ENCODE measurements around the gene ENPP1. TPM values are rescaled to one million over a fixed set of nuclear protein-coding genes. Genes with fewer than 3 reads are reported as not detected.

ENPP1 gene
- total and polyA plus RNA-seq, 2 donors (not counting 1 experiment from before 2014, with no cell fraction given): 0.13 to 0.42 TPM

GRCh38 chr6:131782764-131783163 is 25.1 kb upstream of the ENPP1 start:
- peaks cover 0 to 6% (median 0%) of the 10 kb centered on the region in 3 donors for H3K9me3 ChIP-seq (ENCODE audit: control extremely low read depth in 1 of 3, control insufficient read depth in 2 of 3, insufficient read depth in 1 of 3, low read length in 2 of 3)
- no peaks in the 10 kb centered on the region for H3K4me1 Mint-ChIP-seq
- no peak overlapping the region for H3K4me3 ChIP-seq (ENCODE audit: control extremely low read depth in 1 of 5, extremely low read depth in 1 of 5, insufficient read depth in 1 of 5, low read depth in 2 of 5, low read length in 4 of 5)
- peaks cover 4% of the 10 kb centered on the region for H3K9me3 Mint-ChIP-seq (ENCODE audit: insufficient read depth)
- no peak overlapping the region for H3K27ac Mint-ChIP-seq
- DNase-seq (no peak), ATAC-seq (ENCODE audit: low read depth) (no peak)
- 67% methylated on average over 1 of the region's 1 CpG for WGBS (ENCODE audit: insufficient coverage)
- TF ChIP-seq CTCF (IDR thresholded peaks at IDR 0.05) (no peak), EZH2 (IDR thresholded peaks at IDR 0.05; ENCODE audit: borderline replicate concordance, insufficient read depth, low read depth, low read length, poor library complexity, severe bottlenecking) (no peak)
- H3K4me3 Mint-ChIP-seq: no peak overlapping the region
- ChIA-PET POLR2A (no interaction called here), CTCF (interaction anchor here (0.6 to 1.9 kb wide), 2 partner anchors 20 to 127 kb away, joined by 3 to 12 read pairs; no protein-coding TSS in a partner anchor)
- no peak overlapping the region for H3K9ac ChIP-seq (ENCODE audit: low read length)
- peaks cover 10% of the 10 kb centered on the region for H3K27me3 Mint-ChIP-seq
- intact Hi-C loops (cut with micrococcal nuclease): no loop called here
- H3K27me3 ChIP-seq (replicated peaks in 1 of 4; ENCODE audit: control extremely low read depth in 1 of 4, control insufficient read depth in 3 of 4, insufficient read depth in 4 of 4, low read length in 3 of 4): no peaks in the 10 kb centered on the region
- no peaks in the 10 kb centered on the region for H3K79me2 ChIP-seq (ENCODE audit: control insufficient read depth, insufficient read depth, low read length)
- H2AFZ ChIP-seq (ENCODE audit: insufficient read depth, low read depth, low read length, poor library complexity, severe bottlenecking): no peak overlapping the region
- H3K27ac ChIP-seq (ENCODE audit: low read length in 2 of 2): no peak overlapping the region
- no peaks in the 10 kb centered on the region for H4K20me1 ChIP-seq (ENCODE audit: control insufficient read depth, insufficient read depth, low read length, poor library complexity, severe bottlenecking)
- no peak overlapping the region for H3K4me2 ChIP-seq (replicated peaks; ENCODE audit: low read depth, low read length, poor library complexity, severe bottlenecking)
- H3K4me1 ChIP-seq (ENCODE audit: control insufficient read depth in 2 of 2, insufficient read depth in 2 of 2, low read length in 2 of 2): no peaks in the 10 kb centered on the region
- no peaks in the 10 kb centered on the region for H3K36me3 ChIP-seq (replicated peaks in 1 of 2; ENCODE audit: control extremely low read depth in 1 of 2, control insufficient read depth in 1 of 2, extremely low read depth in 1 of 2, insufficient read depth in 2 of 2, low read length in 1 of 2)

- Histone ChIP-seq H3K79me2 (ENCODE audit: control insufficient read depth, insufficient read depth, low read length) (no peaks in the 10 kb centered on the region), H4K20me1 (ENCODE audit: control insufficient read depth, insufficient read depth, low read length, poor library complexity, severe bottlenecking) (no peaks in the 10 kb centered on the region), H3K4me1 (ENCODE audit: control insufficient read depth in 2 of 2, insufficient read depth in 2 of 2, low read length in 2 of 2) (no peaks in the 10 kb centered on the region), H3K36me3 (replicated peaks in 1 of 2; ENCODE audit: control extremely low read depth in 1 of 2, control insufficient read depth in 1 of 2, extremely low read depth in 1 of 2, insufficient read depth in 2 of 2, low read length in 1 of 2) (no peaks in the 10 kb centered on the region), H3K27me3 (replicated peaks in 1 of 4; ENCODE audit: control extremely low read depth in 1 of 4, control insufficient read depth in 3 of 4, insufficient read depth in 4 of 4, low read length in 3 of 4) (no peaks in the 10 kb centered on the region), H3K4me3 (ENCODE audit: control extremely low read depth in 1 of 5, extremely low read depth in 1 of 5, insufficient read depth in 1 of 5, low read depth in 2 of 5, low read length in 4 of 5) (no peak overlapping the region), H3K27ac (ENCODE audit: low read length in 2 of 2) (no peak overlapping the region), H3K4me2 (replicated peaks; ENCODE audit: low read depth, low read length, poor library complexity, severe bottlenecking) (no peak overlapping the region), H3K9me3 (ENCODE audit: control extremely low read depth in 1 of 3, control insufficient read depth in 2 of 3, insufficient read depth in 1 of 3, low read length in 2 of 3) (peaks cover 0 to 6% (median 0%) of the 10 kb centered on the region in 3 donors), H3K9ac (ENCODE audit: low read length) (no peak overlapping the region), H2AFZ (ENCODE audit: insufficient read depth, low read depth, low read length, poor library complexity, severe bottlenecking) (no peak overlapping the region)
- no peak for DNase-seq
- Mint-ChIP-seq H3K9me3 (ENCODE audit: insufficient read depth) (peaks cover 4% of the 10 kb centered on the region), H3K27ac (no peak overlapping the region), H3K27me3 (peaks cover 10% of the 10 kb centered on the region), H3K4me3 (no peak overlapping the region), H3K4me1 (no peaks in the 10 kb centered on the region)
- intact Hi-C loops (cut with micrococcal nuclease): no loop called here
- no peak for TF ChIP-seq CTCF (IDR thresholded peaks at IDR 0.05)
- TF ChIP-seq EZH2 (IDR thresholded peaks at IDR 0.05; ENCODE audit: borderline replicate concordance, insufficient read depth, low read depth, low read length, poor library complexity, severe bottlenecking): no peak
- CTCF ChIA-PET: no interaction called here
- no peak for ATAC-seq (ENCODE audit: low read depth)
- 40% methylated on average over 1 of the region's 1 CpG for WGBS (ENCODE audit: insufficient coverage)
- POLR2A ChIA-PET: no interaction called here
These were observed 23.3 kb upstream of the ENPP1 start for GRCh38 chr6:131784561-131784960.
